GM10266 (cell line): ENCODE data around the gene PIK3R2.

Experiments used
- DNase-seq: peaks from one replicate; pipeline ENCODE4 v3.0.0; 2012; ENCODE audit errors: extremely low spot score
- CTCF ChIP-seq: IDR thresholded peaks from 2 replicates; pipeline ENCODE4 v1.5.1; 2012; ENCODE audit warnings: mild to moderate bottlenecking, low read depth; ENCODE audit not compliant: control insufficient read depth, insufficient read depth; ENCODE audit errors: missing control alignments

Gene PIK3R2

GRCh38 chr19:18145391-18145999, 7.5 kb upstream of the PIK3R2 start:
- no peak for TF ChIP-seq CTCF
- no peak for DNase-seq

DNA sequence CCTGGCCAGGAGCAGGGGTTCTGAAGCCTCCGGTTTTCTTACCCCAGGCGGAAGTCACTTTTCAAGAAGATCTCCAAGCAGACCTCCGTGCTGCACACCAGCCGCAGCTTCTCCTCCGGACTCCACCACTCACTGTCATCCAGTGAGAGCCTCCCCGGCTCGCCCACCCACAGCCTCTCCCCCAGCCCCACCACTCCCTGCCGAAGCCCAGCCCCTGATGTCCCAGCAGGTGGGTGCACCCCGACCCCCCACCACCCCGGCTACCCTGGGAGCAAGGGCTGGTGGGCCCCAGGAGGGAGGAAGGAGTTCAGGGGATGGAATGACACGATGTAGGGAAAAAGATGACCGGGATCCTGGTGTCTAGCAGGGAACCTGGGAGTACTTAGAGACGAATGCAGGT, 5.6 kb upstream of the PIK3R2 start:
- no peak for DNase-seq
- no peak for TF ChIP-seq CTCF

GRCh38 chr19:18149596-18149975, 3.4 kb upstream of the PIK3R2 start:
- no peak for DNase-seq
- no peak for TF ChIP-seq CTCF

- TF ChIP-seq CTCF, result no peak
- DNase-seq, result no peak
These were observed 2.0 kb upstream of the PIK3R2 start for GRCh38 chr19:18150776-18151624.

DNA sequence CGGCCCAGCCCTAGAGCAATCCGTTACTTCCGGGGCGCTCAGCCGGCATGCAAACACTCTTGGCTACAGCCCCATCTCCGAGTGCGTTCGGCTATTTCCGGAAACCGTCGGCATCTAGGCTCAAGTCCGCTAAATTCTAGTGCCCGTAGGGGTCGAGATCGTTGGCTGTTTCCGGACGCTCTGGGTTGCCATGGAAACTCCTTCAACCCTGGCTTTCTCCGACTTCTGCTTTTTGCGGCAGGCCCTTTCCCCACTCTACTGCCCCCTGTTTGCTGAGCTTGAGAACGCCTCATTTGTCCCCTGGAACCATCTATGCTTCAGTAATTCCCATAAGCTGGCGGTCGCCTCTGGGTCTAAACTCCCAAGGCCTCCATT, 534 bp upstream of the PIK3R2 start:
- DNase-seq, result peak; percentile 100
- TF ChIP-seq CTCF, result peak; percentile 72

DNA sequence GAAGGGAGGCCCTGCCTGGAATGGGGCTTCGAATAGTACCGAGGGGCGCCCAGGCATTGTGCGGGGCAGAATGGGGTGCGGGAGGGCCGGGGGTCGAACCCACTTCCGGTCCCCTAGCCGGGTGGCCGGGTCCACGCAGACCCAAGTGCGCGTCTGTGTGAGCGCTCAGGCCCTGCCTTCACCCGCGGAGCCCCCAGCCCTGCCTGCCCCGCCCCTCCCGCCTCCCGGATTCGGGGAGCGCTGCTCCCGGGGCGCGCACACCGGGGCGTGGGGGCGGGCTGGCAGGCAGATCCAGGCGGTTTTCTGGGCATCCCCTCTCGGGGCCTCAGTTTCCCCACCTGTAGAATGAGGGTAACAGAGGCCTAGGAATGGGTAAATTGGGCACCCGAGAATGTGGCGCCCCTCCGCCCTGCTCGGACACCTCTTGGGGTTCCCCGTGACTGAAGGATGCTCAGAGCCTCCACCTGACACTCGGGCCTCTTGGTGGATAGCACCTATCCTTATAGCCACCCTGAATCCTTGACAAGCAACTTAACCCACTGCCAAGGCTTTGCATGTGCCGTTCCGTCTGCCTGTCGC, 682 bp downstream of the PIK3R2 start:
- TF ChIP-seq CTCF, result no peak

More for the DNA sequence above, 682 bp downstream of the PIK3R2 start:
- DNase-seq, result no peak
